Peyer's patch (tissue), 4 donors: ENCODE measurements around the gene OPN3. TPM values are rescaled to one million over a fixed set of nuclear protein-coding genes. Genes with fewer than 3 reads are reported as not detected.

Experiments used
- DNase-seq, 3 donors: peaks; one replicate each; pipeline ENCODE4 v3.0.0-alpha.2; 2017 to 2019
- H3K27ac ChIP-seq, 4 donors: fragments of 200-600 bp; sonication (generic); one replicate each; pipeline ENCODE4 v1.5.1; 2016 to 2019
- H3K27me3 ChIP-seq, 2 donors: fragments of 200-600 bp; sonication (generic); one replicate each; pipeline ENCODE4 v1.5.1; 2019
- H3K36me3 ChIP-seq, 3 donors: fragments of 200-600 bp; sonication (generic); one replicate each; pipeline ENCODE4 v1.5.1; 2016 to 2019
- H3K4me1 ChIP-seq, 4 donors: fragments of 200-600 bp; sonication (generic); one replicate each; pipeline ENCODE4 v1.5.1; 2016 to 2019
- H3K4me3 ChIP-seq, 4 donors: fragments of 200-600 bp; sonication (generic); 1 replicate in 3 of 4; 2 replicates in 1 of 4; pipeline ENCODE4 v1.5.1; 2016 to 2019; ENCODE audit warnings: mild to moderate bottlenecking in 1 of 4
- H3K9me3 ChIP-seq, 4 donors: fragments of 200-600 bp; sonication (generic); one replicate each; pipeline ENCODE4 v1.5.1; 2016 to 2019; ENCODE audit warnings: mild to moderate bottlenecking in 1 of 4
- CTCF ChIP-seq, 6 experiments: fragments of 450-650 bp in 4 of 6; fragments of 200-600 bp in 2 of 6; sonication (generic) in 1 of 6; IDR thresholded peaks; one replicate each; pipeline ENCODE4 v1.5.1; 2017 to 2019; ENCODE audit warnings: antibody characterized with exemption in 6 of 6, mild to moderate bottlenecking in 3 of 6, moderate library complexity in 1 of 6
- POLR2A ChIP-seq, 2 donors: fragments of 450-650 bp; IDR thresholded peaks; one replicate each; pipeline ENCODE4 v1.5.1; 2017; ENCODE audit warnings: antibody characterized with exemption in 2 of 2, mild to moderate bottlenecking in 2 of 2, moderate library complexity in 2 of 2
- total RNA-seq, 4 donors: library from RNA; depleted of rRNA; stranded (reverse); fragments of >200 nt; gene quantifications; one replicate each; pipeline ENCODE4 v1.1.0, GENCODE V29; 2016

OPN3 gene
- total RNA-seq, 4 donors from 2014 or later, result 17.3 to 23.1 (median 20.9) TPM

- TF ChIP-seq POLR2A (IDR thresholded peaks at IDR 0.05) (no peak), CTCF (IDR thresholded peaks at IDR 0.05) (no peak)
- no peaks in the 10 kb centered on the region for H3K9me3 ChIP-seq
- H3K27ac ChIP-seq, result peak overlapping the region in 1 of 4 donors; percentile 61
- H3K4me1 ChIP-seq, result no peaks in the 10 kb centered on the region
- H3K4me3 ChIP-seq, result no peak overlapping the region
- no peak for DNase-seq
- no peaks in the 10 kb centered on the region for H3K27me3 ChIP-seq
- H3K36me3 ChIP-seq, result no peaks in the 10 kb centered on the region
These were observed 15.2 kb downstream of the OPN3 start for GRCh38 chr1:241624935-241625334.

DNA sequence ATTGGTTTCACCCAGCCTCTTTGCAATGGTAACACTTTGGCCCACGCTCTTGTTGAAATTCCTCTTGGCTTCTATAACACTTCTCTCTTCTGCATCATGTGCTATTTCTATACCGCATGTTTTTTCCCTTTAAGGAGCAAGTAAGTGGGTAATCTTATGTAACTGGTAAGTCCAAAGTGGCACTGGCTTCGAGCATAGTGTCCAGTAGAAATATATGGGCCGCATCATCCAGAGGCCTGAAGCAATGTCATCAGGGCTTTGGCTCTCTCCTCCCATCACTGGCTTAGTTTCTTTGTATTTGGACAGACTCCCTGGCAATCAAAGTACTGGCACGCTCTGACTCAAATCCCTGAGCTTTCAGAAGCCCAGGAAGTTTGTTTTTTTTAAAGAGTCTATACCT, 17.5 kb downstream of the OPN3 start:
- Histone ChIP-seq H3K9me3 (no peaks in the 10 kb centered on the region), H3K27ac (no peak overlapping the region), H3K36me3 (no peaks in the 10 kb centered on the region), H3K4me1 (no peaks in the 10 kb centered on the region), H3K4me3 (no peak overlapping the region), H3K27me3 (no peaks in the 10 kb centered on the region)
- TF ChIP-seq POLR2A (IDR thresholded peaks at IDR 0.05), result no peak
- TF ChIP-seq CTCF (IDR thresholded peaks at IDR 0.05), result no peak
- no peak for DNase-seq

DNA sequence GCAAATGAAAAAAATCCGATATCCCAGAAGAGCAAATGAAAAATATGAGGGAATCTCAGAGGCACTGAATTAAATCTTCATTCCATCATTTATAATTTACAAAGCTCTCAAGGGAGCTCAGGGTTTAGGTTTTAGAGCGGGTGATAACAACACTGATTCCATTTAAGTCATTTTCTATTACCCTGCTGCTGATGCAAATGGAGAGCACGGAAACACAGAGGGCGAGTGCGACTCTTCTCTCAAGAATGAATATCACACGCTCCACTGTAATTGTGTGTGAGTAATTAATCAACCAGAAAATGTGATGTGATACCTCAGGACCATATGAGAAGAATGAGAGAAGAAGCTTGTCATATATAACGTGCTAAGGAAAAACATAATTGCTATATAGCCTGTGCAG, 22.7 kb downstream of the OPN3 start:
- H3K27ac ChIP-seq, result no peak overlapping the region
- no peaks in the 10 kb centered on the region for H3K27me3 ChIP-seq
- no peak for DNase-seq
- H3K4me1 ChIP-seq, result peaks cover 0 to 9% (median 0%) of the 10 kb centered on the region in 4 donors
- H3K9me3 ChIP-seq, result no peaks in the 10 kb centered on the region
- no peaks in the 10 kb centered on the region for H3K36me3 ChIP-seq
- no peak overlapping the region for H3K4me3 ChIP-seq
- TF ChIP-seq POLR2A (IDR thresholded peaks at IDR 0.05) (no peak), CTCF (IDR thresholded peaks at IDR 0.05) (no peak)

DNA sequence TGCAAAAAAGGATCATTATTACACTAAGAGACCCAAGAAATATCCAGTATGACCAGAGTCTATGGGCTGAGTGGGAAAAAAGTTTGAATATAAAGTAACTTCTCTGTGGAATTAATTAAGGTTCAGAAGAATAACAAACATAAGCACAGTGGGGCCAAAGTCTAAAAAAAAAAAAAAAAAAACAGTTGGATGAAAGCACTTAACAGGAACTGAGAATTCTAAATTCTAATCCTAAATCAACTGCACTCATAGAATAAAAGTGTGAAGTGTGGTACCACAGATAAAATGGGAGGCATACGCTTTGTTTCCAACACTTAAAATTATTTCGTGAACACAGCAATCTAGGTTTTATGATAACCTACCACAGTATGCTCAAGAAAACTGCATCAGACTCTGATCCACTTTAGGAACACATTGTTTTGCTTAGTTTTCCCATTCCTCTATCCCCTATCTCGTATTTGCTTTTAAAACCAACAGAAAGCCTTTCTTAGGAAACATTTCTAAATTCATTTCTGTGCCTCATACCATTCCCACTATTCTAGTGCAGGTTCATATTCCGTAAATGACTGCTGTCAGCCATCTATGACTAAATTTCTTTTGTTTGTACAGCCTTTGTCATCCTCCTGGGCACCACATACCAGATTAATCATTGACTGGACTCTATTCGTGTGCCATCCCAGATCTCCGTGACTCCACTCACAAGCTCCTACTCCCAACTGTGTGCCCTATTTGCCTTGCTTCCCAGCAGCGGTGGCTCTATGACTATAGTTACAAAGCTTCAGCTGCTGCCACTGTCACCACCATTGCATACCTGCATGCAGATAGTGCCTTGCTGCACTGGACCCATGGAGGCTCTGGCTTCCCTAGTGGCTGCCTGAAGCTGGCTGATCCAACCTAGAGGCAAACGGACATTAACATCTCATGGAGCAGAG, 24.9 kb downstream of the OPN3 start:
- no peak for TF ChIP-seq CTCF (IDR thresholded peaks at IDR 0.05)
- no peak for TF ChIP-seq POLR2A (IDR thresholded peaks at IDR 0.05)
- H3K4me3 ChIP-seq, result peak overlapping the region in 1 of 4 donors; percentile 11
- H3K9me3 ChIP-seq, result no peaks in the 10 kb centered on the region
- H3K4me1 ChIP-seq, result peaks cover 0 to 16% (median 0%) of the 10 kb centered on the region in 4 donors
- no peaks in the 10 kb centered on the region for H3K36me3 ChIP-seq
- DNase-seq, result peak in 1 of 3 donors; percentile 51
- no peaks in the 10 kb centered on the region for H3K27me3 ChIP-seq
- H3K27ac ChIP-seq, result peak overlapping the region in 1 of 4 donors; percentile 6

- TF ChIP-seq CTCF (IDR thresholded peaks at IDR 0.05) (no peak), POLR2A (IDR thresholded peaks at IDR 0.05) (no peak)
- peaks cover 0 to 21% (median 0%) of the 10 kb centered on the region in 4 donors for H3K4me1 ChIP-seq
- no peaks in the 10 kb centered on the region for H3K27me3 ChIP-seq
- H3K36me3 ChIP-seq, result no peaks in the 10 kb centered on the region
- DNase-seq, result no peak
- H3K27ac ChIP-seq, result no peak overlapping the region
- no peak overlapping the region for H3K4me3 ChIP-seq
- no peaks in the 10 kb centered on the region for H3K9me3 ChIP-seq
These were observed 25.6 kb downstream of the OPN3 start for GRCh38 chr1:241614572-241614971.
